ENCODE data around the gene PARS2.

DNA sequence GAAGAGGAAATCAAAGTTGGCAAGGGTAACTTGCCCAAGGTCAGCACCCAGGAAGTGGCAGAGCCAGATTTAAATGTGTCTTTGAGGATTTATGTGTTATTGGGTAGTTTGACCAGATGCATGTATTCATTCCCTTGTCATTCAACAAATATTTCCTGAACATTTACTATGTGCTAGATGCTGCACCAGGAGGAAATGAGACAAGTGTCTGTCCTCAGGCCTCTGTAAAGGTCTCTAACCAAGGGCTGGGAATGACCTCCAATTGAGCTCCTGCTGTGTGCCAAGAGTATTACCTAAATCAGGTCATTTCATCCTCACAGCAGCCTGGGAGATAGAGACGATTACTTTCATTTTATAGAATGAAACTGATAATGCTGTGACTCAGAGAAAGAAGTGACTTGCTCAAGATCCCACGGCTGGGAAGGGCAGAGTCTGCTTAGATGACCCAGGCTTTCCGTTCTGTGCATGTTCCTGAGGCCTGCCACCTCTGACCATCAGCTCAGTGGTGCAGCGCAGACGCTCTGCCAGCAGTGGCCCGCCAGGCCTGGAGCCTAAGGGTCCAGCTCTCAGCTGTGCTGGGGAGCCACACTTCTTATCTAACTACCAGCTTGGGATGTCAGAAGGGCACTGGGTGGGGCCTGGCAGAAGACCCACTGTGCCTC, 40.3 kb upstream of the PARS2 start:
- TF ChIP-seq POLR2AphosphoS5 (IDR thresholded peaks at IDR 0.05; ENCODE audit: low read depth, low read length) (no peak), FOXP2 (optimal IDR thresholded peaks at IDR 0.05; ENCODE audit: borderline replicate concordance, extremely low read depth, extremely low read length, insufficient read depth) (no peak), TAF1 (IDR thresholded peaks at IDR 0.05; ENCODE audit: borderline replicate concordance, insufficient read depth, low read length) (no peak), SIN3A (IDR thresholded peaks at IDR 0.05; ENCODE audit: borderline replicate concordance, insufficient read depth, low read length) (no peak)
- TF ChIP-seq, protein P1, sequence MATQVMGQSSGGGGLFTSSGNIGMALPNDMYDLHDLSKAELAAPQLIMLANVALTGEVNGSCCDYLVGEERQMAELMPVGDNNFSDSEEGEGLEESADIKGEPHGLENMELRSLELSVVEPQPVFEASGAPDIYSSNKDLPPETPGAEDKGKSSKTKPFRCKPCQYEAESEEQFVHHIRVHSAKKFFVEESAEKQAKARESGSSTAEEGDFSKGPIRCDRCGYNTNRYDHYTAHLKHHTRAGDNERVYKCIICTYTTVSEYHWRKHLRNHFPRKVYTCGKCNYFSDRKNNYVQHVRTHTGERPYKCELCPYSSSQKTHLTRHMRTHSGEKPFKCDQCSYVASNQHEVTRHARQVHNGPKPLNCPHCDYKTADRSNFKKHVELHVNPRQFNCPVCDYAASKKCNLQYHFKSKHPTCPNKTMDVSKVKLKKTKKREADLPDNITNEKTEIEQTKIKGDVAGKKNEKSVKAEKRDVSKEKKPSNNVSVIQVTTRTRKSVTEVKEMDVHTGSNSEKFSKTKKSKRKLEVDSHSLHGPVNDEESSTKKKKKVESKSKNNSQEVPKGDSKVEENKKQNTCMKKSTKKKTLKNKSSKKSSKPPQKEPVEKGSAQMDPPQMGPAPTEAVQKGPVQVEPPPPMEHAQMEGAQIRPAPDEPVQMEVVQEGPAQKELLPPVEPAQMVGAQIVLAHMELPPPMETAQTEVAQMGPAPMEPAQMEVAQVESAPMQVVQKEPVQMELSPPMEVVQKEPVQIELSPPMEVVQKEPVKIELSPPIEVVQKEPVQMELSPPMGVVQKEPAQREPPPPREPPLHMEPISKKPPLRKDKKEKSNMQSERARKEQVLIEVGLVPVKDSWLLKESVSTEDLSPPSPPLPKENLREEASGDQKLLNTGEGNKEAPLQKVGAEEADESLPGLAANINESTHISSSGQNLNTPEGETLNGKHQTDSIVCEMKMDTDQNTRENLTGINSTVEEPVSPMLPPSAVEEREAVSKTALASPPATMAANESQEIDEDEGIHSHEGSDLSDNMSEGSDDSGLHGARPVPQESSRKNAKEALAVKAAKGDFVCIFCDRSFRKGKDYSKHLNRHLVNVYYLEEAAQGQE (IDR thresholded peaks at IDR 0.05; ENCODE audit: insufficient read depth in 1 of 2, low read depth in 2 of 2, low read length in 2 of 2) = no peak
